BE2C (cell line): ENCODE measurements around the gene LAMC3.

Experiments
- DNase-seq: peaks from one replicate; pipeline ENCODE4 v3.0.0-alpha.2; 2020
- H3K27me3 ChIP-seq: fragments of 250-450 bp; sonication (Bioruptor Pico); 2 replicates; pipeline ENCODE4 v1.5.1; 2020; ENCODE audit warnings: mild to moderate bottlenecking
- H3K36me3 ChIP-seq: fragments of 250-450 bp; sonication (Bioruptor Pico); 2 replicates; pipeline ENCODE4 v1.5.1; 2020; ENCODE audit warnings: mild to moderate bottlenecking
- H3K4me1 ChIP-seq: fragments of 250-450 bp; sonication (Bioruptor Pico); 2 replicates; pipeline ENCODE4 v1.5.1; 2020
- H3K4me3 ChIP-seq: 2 replicates; pipeline ENCODE4 v1.5.1; 2011; ENCODE audit warnings: low read depth, low read length
- H3K9me3 ChIP-seq: fragments of 250-450 bp; sonication (Bioruptor Pico); 2 replicates; pipeline ENCODE4 v1.5.1; 2020
- CTCF ChIP-seq: IDR thresholded peaks from 2 replicates; pipeline ENCODE4 v1.5.1; 2012; ENCODE audit warnings: mild to moderate bottlenecking, low read depth, low read length

Gene LAMC3

GRCh38 chr9:131069699-131070098 is 60.7 kb downstream of the LAMC3 start:
- Histone ChIP-seq H3K4me3 (no peak overlapping the region), H3K27me3 (no peaks in the 10 kb centered on the region), H3K36me3 (no peaks in the 10 kb centered on the region), H3K9me3 (no peaks in the 10 kb centered on the region), H3K4me1 (no peaks in the 10 kb centered on the region)
- no peak for DNase-seq
- no peak for TF ChIP-seq CTCF

GRCh38 chr9:131072107-131072870 is 63.3 kb downstream of the LAMC3 start:
- TF ChIP-seq CTCF = no peak
- DNase-seq = no peak
- no peaks in the 10 kb centered on the region for H3K27me3 ChIP-seq
- no peaks in the 10 kb centered on the region for H3K9me3 ChIP-seq
- no peaks in the 10 kb centered on the region for H3K4me1 ChIP-seq
- no peak overlapping the region for H3K4me3 ChIP-seq
- no peaks in the 10 kb centered on the region for H3K36me3 ChIP-seq

GRCh38 chr9:131072871-131073237 is 63.9 kb downstream of the LAMC3 start:
- Histone ChIP-seq H3K4me1 (no peaks in the 10 kb centered on the region), H3K36me3 (no peaks in the 10 kb centered on the region), H3K27me3 (no peaks in the 10 kb centered on the region), H3K9me3 (no peaks in the 10 kb centered on the region), H3K4me3 (no peak overlapping the region)
- no peak for TF ChIP-seq CTCF
- no peak for DNase-seq

- no peak for TF ChIP-seq CTCF
- H3K36me3 ChIP-seq = no peaks in the 10 kb centered on the region
- no peaks in the 10 kb centered on the region for H3K4me1 ChIP-seq
- H3K9me3 ChIP-seq = no peaks in the 10 kb centered on the region
- no peaks in the 10 kb centered on the region for H3K27me3 ChIP-seq
- H3K4me3 ChIP-seq = no peak overlapping the region
- DNase-seq = no peak
Observed at GRCh38 chr9:131076347-131077195, 67.6 kb downstream of the LAMC3 start.

GRCh38 chr9:131078427-131079366 is 69.7 kb downstream of the LAMC3 start:
- DNase-seq = no peak
- Histone ChIP-seq H3K4me3 (no peak overlapping the region), H3K9me3 (no peaks in the 10 kb centered on the region), H3K4me1 (no peaks in the 10 kb centered on the region), H3K36me3 (no peaks in the 10 kb centered on the region), H3K27me3 (no peaks in the 10 kb centered on the region)
- TF ChIP-seq CTCF = no peak
